A549 (cell line): ENCODE results near the gene PLXNA3. TPM values are rescaled to one million over a fixed set of nuclear protein-coding genes. Genes with fewer than 3 reads are reported as not detected.

Source experiments
- ATOH8 ChIP-seq: fragments of 250-450 bp; sonication (Bioruptor Pico); IDR thresholded peaks from 2 replicates; pipeline ENCODE4 v1.5.0; 2020; ENCODE audit warnings: low read depth, mild to moderate bottlenecking, moderate library complexity
- BCL3 ChIP-seq: fragments of >200 bp; sonication (Bioruptor Twin); formaldehyde crosslinking; IDR thresholded peaks from 3 replicates; pipeline ENCODE4 v1.6.1; 2016
- BHLHE40 ChIP-seq: IDR thresholded peaks from 2 replicates; pipeline ENCODE4 v1.6.1; 2012; ENCODE audit warnings: low read depth, low read length, inconsistent platforms
- CBX2 ChIP-seq: fragments of 200-600 bp; sonication (generic); IDR thresholded peaks from 2 replicates; pipeline ENCODE4 v1.6.1; 2016; ENCODE audit warnings: low read depth, mild to moderate bottlenecking, borderline replicate concordance
- CBX8 ChIP-seq: fragments of 200-600 bp; sonication (generic); IDR thresholded peaks from 2 replicates; pipeline ENCODE4 v1.6.1; 2016
- CEBPB ChIP-seq, 2 experiments: fragments of >200 bp in 1 of 2; sonication (Bioruptor Twin) in 1 of 2; formaldehyde crosslinking in 1 of 2; IDR thresholded peaks; 2 replicates each; pipeline ENCODE4 v1.6.1; 2012 to 2016
- CHD2 ChIP-seq: fragments of 150-350 bp; IDR thresholded peaks from 2 replicates; pipeline ENCODE4 v1.6.1; 2014; ENCODE audit warnings: low read length; ENCODE audit not compliant: partially characterized antibody
- CHD4 ChIP-seq: fragments of 200-600 bp; sonication (generic); IDR thresholded peaks from 2 replicates; pipeline ENCODE4 v1.6.1; 2016; ENCODE audit warnings: antibody characterized with exemption, mild to moderate bottlenecking, borderline replicate concordance
- E2F6 ChIP-seq: IDR thresholded peaks from 2 replicates; pipeline ENCODE4 v1.6.1; 2012; ENCODE audit warnings: low read depth, borderline replicate concordance
- EHF ChIP-seq: fragments of 250-450 bp; sonication (Bioruptor Pico); IDR thresholded peaks from 2 replicates; pipeline ENCODE4 v1.5.0; 2020; ENCODE audit warnings: mild to moderate bottlenecking
- ELK1 ChIP-seq: fragments of 150-350 bp; IDR thresholded peaks from 2 replicates; pipeline ENCODE4 v1.6.1; 2014; ENCODE audit warnings: low read depth, mild to moderate bottlenecking, low read length
- FOSB ChIP-seq: fragments of 250-450 bp; sonication (Bioruptor Pico); IDR thresholded peaks from 2 replicates; pipeline ENCODE4 v1.5.0; 2020; ENCODE audit warnings: mild to moderate bottlenecking, moderate library complexity
- FOXS1 ChIP-seq: fragments of 250-450 bp; sonication (Bioruptor Pico); IDR thresholded peaks from 2 replicates; pipeline ENCODE4 v1.5.0; 2020; ENCODE audit warnings: mild to moderate bottlenecking, moderate library complexity
- GATA3 ChIP-seq: IDR thresholded peaks from 2 replicates; pipeline ENCODE4 v1.6.1; 2012; ENCODE audit warnings: borderline replicate concordance
- HDAC2 ChIP-seq: fragments of 200-600 bp; sonication (generic); IDR thresholded peaks from 2 replicates; pipeline ENCODE4 v1.6.1; 2016
- HES2 ChIP-seq: fragments of >200 bp; sonication (Bioruptor Twin); formaldehyde crosslinking; IDR thresholded peaks from 2 replicates; pipeline ENCODE4 v1.6.1; 2016
- HMGXB4 ChIP-seq: fragments of 250-450 bp; sonication (Bioruptor Pico); IDR thresholded peaks from 2 replicates; pipeline ENCODE4 v1.5.0; 2021; ENCODE audit warnings: mild to moderate bottlenecking, moderate library complexity, borderline replicate concordance
- HOXB13 ChIP-seq: fragments of 250-450 bp; sonication (Bioruptor Pico); IDR thresholded peaks from 2 replicates; pipeline ENCODE4 v1.5.0; 2020; ENCODE audit warnings: low read depth, mild to moderate bottlenecking, moderate library complexity
- MAFK ChIP-seq: fragments of 450-650 bp; IDR thresholded peaks from 2 replicates; pipeline ENCODE4 v1.6.1; 2014; ENCODE audit not compliant: partially characterized antibody
- MAX ChIP-seq: IDR thresholded peaks from 2 replicates; pipeline ENCODE4 v1.6.1; 2012
- MAZ ChIP-seq: fragments of 150-350 bp; IDR thresholded peaks from 2 replicates; pipeline ENCODE4 v1.6.1; 2014; ENCODE audit warnings: antibody characterized with exemption, low read depth, low read length, borderline replicate concordance
- MYC ChIP-seq: IDR thresholded peaks from 2 replicates; pipeline ENCODE4 v1.6.1; 2012; ENCODE audit warnings: mild to moderate bottlenecking, inconsistent platforms, low read length, improper control_type of control experiment, borderline replicate concordance
- NR3C1 ChIP-seq: fragments of >200 bp; sonication (Bioruptor Twin); formaldehyde crosslinking; IDR thresholded peaks from 3 replicates; pipeline ENCODE4 v1.6.1; 2017
- PHF8 ChIP-seq: fragments of 200-600 bp; sonication (generic); IDR thresholded peaks from 2 replicates; pipeline ENCODE4 v1.6.1; 2016; ENCODE audit warnings: low read depth, mild to moderate bottlenecking, antibody characterized with exemption, moderate library complexity, borderline replicate concordance
- POLR2A ChIP-seq: IDR thresholded peaks from 2 replicates; pipeline ENCODE4 v1.6.1; 2012; ENCODE audit warnings: mild to moderate bottlenecking, low read length
- REST ChIP-seq: fragments of 200-600 bp; sonication (generic); IDR thresholded peaks from 2 replicates; pipeline ENCODE4 v1.6.1; 2016; ENCODE audit warnings: antibody characterized with exemption, mild to moderate bottlenecking, moderate library complexity
- RNF2 ChIP-seq: fragments of 200-600 bp; sonication (generic); IDR thresholded peaks from 2 replicates; pipeline ENCODE4 v1.6.1; 2016; ENCODE audit warnings: low read depth, mild to moderate bottlenecking, antibody characterized with exemption, moderate library complexity, borderline replicate concordance
- SMC3 ChIP-seq: fragments of >200 bp; sonication (Bioruptor Twin); formaldehyde crosslinking; IDR thresholded peaks from 3 replicates; pipeline ENCODE4 v1.6.1; 2018; ENCODE audit warnings: inconsistent platforms
- SREBF2 ChIP-seq: fragments of 450-650 bp; IDR thresholded peaks from 2 replicates; pipeline ENCODE4 v1.6.1; 2014; ENCODE audit warnings: mild to moderate bottlenecking, moderate library complexity
- TFCP2L1 ChIP-seq: fragments of 250-450 bp; sonication (Bioruptor Pico); IDR thresholded peaks from 2 replicates; pipeline ENCODE4 v1.5.0; 2021; ENCODE audit warnings: mild to moderate bottlenecking
- TP53 ChIP-seq: fragments of 250-450 bp; sonication (Bioruptor Pico); IDR thresholded peaks from 2 replicates; pipeline ENCODE4 v1.5.0; 2021; ENCODE audit warnings: mild to moderate bottlenecking, moderate library complexity
- ZC3H11A ChIP-seq: fragments of 450-650 bp; IDR thresholded peaks from 2 replicates; pipeline ENCODE4 v1.6.1; 2014; ENCODE audit warnings: antibody characterized with exemption, mild to moderate bottlenecking
- ZFP36 ChIP-seq: fragments of 450-650 bp; IDR thresholded peaks from 2 replicates; pipeline ENCODE4 v1.6.1; 2014; ENCODE audit warnings: borderline replicate concordance; ENCODE audit not compliant: partially characterized antibody
- polyA plus RNA-seq, 4 experiments: library from polyadenylated mRNA; depleted of rRNA in 3 of 4; stranded (reverse); fragments of >200 nt; fragmentation: RNase III in 1 of 4; extraction: RNeasy Plus Mini Kit Qiagen cat#74134 plus additional on column Dnase treatment in 1 of 4; gene quantifications; 2 replicates in 3 of 4; 3 replicates in 1 of 4; pipeline ENCODE4 v1.2.3, GENCODE V29; 2011 to 2017

PLXNA3 gene
- polyA plus RNA-seq, 2 of the 4 experiments (the other 2 are of a cell fraction), result 3.4 to 10.1 TPM

- TF ChIP-seq HES2, result no peak
- peak; percentile 88 for TF ChIP-seq FOSB (CRISPR knock-in tag)
- TF ChIP-seq EHF, result no peak; the same call in 1 of the 2 replicates
- peak; percentile 77; the same call in 1 of the 2 replicates for TF ChIP-seq TP53 (CRISPR knock-in tag)
- no peak for TF ChIP-seq ZC3H11A
- TF ChIP-seq MAZ, result no peak
- TF ChIP-seq CBX2, result no peak
- no peak for TF ChIP-seq PHF8
- no peak for TF ChIP-seq FOXS1 (CRISPR knock-in tag)
- TF ChIP-seq HMGXB4 (CRISPR knock-in tag), result no peak
- no peak for TF ChIP-seq CHD2
- TF ChIP-seq TFCP2L1 (CRISPR knock-in tag), result peak; percentile 34; the same call in 1 of the 2 replicates
- no peak for TF ChIP-seq CHD4
- TF ChIP-seq ATOH8 (CRISPR knock-in tag), result no peak
- no peak; the same call in 1 of the 2 replicates for TF ChIP-seq POLR2A
- TF ChIP-seq SMC3, result no peak
- TF ChIP-seq SREBF2, result no peak
- no peak for TF ChIP-seq MAX
- TF ChIP-seq ELK1, result no peak
- no peak for TF ChIP-seq BCL3
- TF ChIP-seq GATA3, result no peak
- TF ChIP-seq BHLHE40, result no peak
- TF ChIP-seq MYC, result no peak
- no peak for TF ChIP-seq HOXB13 (CRISPR knock-in tag)
- no peak for TF ChIP-seq ZFP36
- TF ChIP-seq E2F6, result no peak
- no peak; the same call in 1 of the 2 replicates for TF ChIP-seq REST
- TF ChIP-seq NR3C1, result no peak
- no peak for TF ChIP-seq MAFK
- no peak for TF ChIP-seq HDAC2
- no peak for TF ChIP-seq RNF2
- TF ChIP-seq CBX8, result no peak
- TF ChIP-seq CEBPB (IDR thresholded peaks at IDR 0.05), result peak; percentile 29 to 85; a peak in 3 of 4 replicates
Measured at GRCh38 chrX:154525606-154526490, 67.8 kb downstream of the PLXNA3 start (continued).
